Measurements from ENCODE around the gene STING1. TPM values are rescaled to one million over a fixed set of nuclear protein-coding genes. Genes with fewer than 3 reads are reported as not detected.

The STING1 gene
- total and polyA plus RNA-seq, 10 of the 15 experiments (the other 5 are each of a cell fraction or from before 2014, with no cell fraction given), result 10.1 to 56.1 (median 41.0) TPM

- Histone ChIP-seq H3K4me1 (ENCODE audit: control insufficient read depth, insufficient read depth, low read length) (peaks cover 36% of the 10 kb centered on the region), H4K20me1 (ENCODE audit: control insufficient read depth, insufficient read depth) (no peaks in the 10 kb centered on the region), H3K79me2 (ENCODE audit: control insufficient read depth, insufficient read depth, low read length) (no peaks in the 10 kb centered on the region), H2AFZ (ENCODE audit: control insufficient read depth, low read depth, low read length) (no peak overlapping the region), H3K4me3 (no peak overlapping the region), H3K4me2 (ENCODE audit: control insufficient read depth, insufficient read depth) (no peak overlapping the region), H3K36me3 (ENCODE audit: control insufficient read depth in 2 of 2, insufficient read depth in 2 of 2, low read length in 1 of 2) (no peaks in the 10 kb centered on the region), H3K9ac (ENCODE audit: control insufficient read depth, insufficient read depth, low read length) (no peak overlapping the region), H3K9me3 (replicated peaks; ENCODE audit: control insufficient read depth, insufficient read depth, low read length) (no peaks in the 10 kb centered on the region), H3K27me3 (replicated peaks in 1 of 2; ENCODE audit: control insufficient read depth in 2 of 2, insufficient read depth in 2 of 2, low read length in 1 of 2) (no peaks in the 10 kb centered on the region), H3K27ac (ENCODE audit: control insufficient read depth, insufficient read depth) (no peak overlapping the region)
- RAD21 ChIA-PET (ENCODE audit: unreplicated experiment), result no interaction called here
- POLR2A ChIA-PET, result no interaction called here
- no TSS peak for BruUV-seq (replicated peaks)
- 0 out of 2 replicates have a peak, but pooled peaks have one; percentile 8 for TF ChIP-seq RUNX3 (IDR thresholded peaks at IDR 0.05; ENCODE audit: low read length)
- peak; percentile 12; the same call in 1 of the 2 replicates for TF ChIP-seq HDGF (IDR thresholded peaks at IDR 0.05)
- peak; percentile 14 for TF ChIP-seq NR2C2 (IDR thresholded peaks at IDR 0.05; ENCODE audit: borderline replicate concordance, control insufficient read depth, insufficient read length, low read depth)
- TF ChIP-seq POLR2A (IDR thresholded peaks at IDR 0.05; ENCODE audit: low read depth, low read length), result no peak
- in situ Hi-C loops (cut with MboI) (no loop called here), intact Hi-C loops (cut with micrococcal nuclease; ENCODE audit: unreplicated experiment) (no loop called here)
- CTCF ChIA-PET, result no interaction called here
- no peak for DNase-seq (ENCODE audit: low read depth, low spot score)
- ATAC-seq, result no peak
- FAIRE-seq, result no peak
- SMC1A ChIA-PET (ENCODE audit: uncharacterized antibody, unreplicated experiment), result no interaction called here
- 50% methylated on average over 3 of the region's 3 CpGs for WGBS (ENCODE audit: insufficient coverage, insufficient replicate concordance, low lambda C conversion rate, missing lambda C conversion rate)
Observed at GRCh38 chr5:139451878-139452660, 30.5 kb downstream of the STING1 start.

- RAD21 ChIA-PET (ENCODE audit: unreplicated experiment), result no interaction called here
- Histone ChIP-seq H3K4me3 (no peak overlapping the region), H3K27me3 (replicated peaks in 1 of 2; ENCODE audit: control insufficient read depth in 2 of 2, insufficient read depth in 2 of 2, low read length in 1 of 2) (no peaks in the 10 kb centered on the region), H3K79me2 (ENCODE audit: control insufficient read depth, insufficient read depth, low read length) (no peaks in the 10 kb centered on the region), H3K9me3 (replicated peaks; ENCODE audit: control insufficient read depth, insufficient read depth, low read length) (no peaks in the 10 kb centered on the region; the same call in 1 of the 3 replicates), H3K36me3 (ENCODE audit: control insufficient read depth in 2 of 2, insufficient read depth in 2 of 2, low read length in 1 of 2) (no peaks in the 10 kb centered on the region), H4K20me1 (ENCODE audit: control insufficient read depth, insufficient read depth) (no peaks in the 10 kb centered on the region), H3K4me1 (ENCODE audit: control insufficient read depth, insufficient read depth, low read length) (peaks cover 43% of the 10 kb centered on the region), H2AFZ (ENCODE audit: control insufficient read depth, low read depth, low read length) (no peak overlapping the region), H3K9ac (ENCODE audit: control insufficient read depth, insufficient read depth, low read length) (no peak overlapping the region), H3K4me2 (ENCODE audit: control insufficient read depth, insufficient read depth) (no peak overlapping the region), H3K27ac (ENCODE audit: control insufficient read depth, insufficient read depth) (no peak overlapping the region)
- intact Hi-C loops (cut with micrococcal nuclease; ENCODE audit: unreplicated experiment), result no loop called here
- no TSS peak for BruUV-seq (replicated peaks)
- TF ChIP-seq MEF2A (IDR thresholded peaks at IDR 0.05; ENCODE audit: insufficient read depth, low read depth, low read length) (no peak), RUNX3 (IDR thresholded peaks at IDR 0.05; ENCODE audit: low read length) (peak; percentile 19; the same call in 1 of the 2 replicates), HDGF (IDR thresholded peaks at IDR 0.05) (peak; percentile 83; the same call in 1 of the 2 replicates), YY1 (IDR thresholded peaks at IDR 0.05; ENCODE audit: low read depth, low read length) (no peak), ZNF384 (IDR thresholded peaks at IDR 0.05; ENCODE audit: borderline replicate concordance, low read depth, low read length) (no peak), NBN (IDR thresholded peaks at IDR 0.05) (peak; percentile 28; the same call in 1 of the 2 replicates)
- in situ Hi-C loops (cut with MboI), result no loop called here
- CTCF ChIA-PET, result interaction anchor here (1.5 kb wide), 1 partner anchor 63 kb away, joined by 4 read pairs; no protein-coding TSS in a partner anchor
- POLR2A ChIA-PET, result interaction anchor here (4.5 kb wide), 1 partner anchor 13 kb away, joined by 32 read pairs; the partner anchor contains the start of gene DNAJC18
- no peak for DNase-seq (ENCODE audit: low read depth, low spot score)
- SMC1A ChIA-PET (ENCODE audit: uncharacterized antibody, unreplicated experiment), result interaction anchor here (0.7 to 7.7 kb wide), 2 partner anchors 15 to 21 kb away, joined by 3 to 86 read pairs; partner anchors contain the start of gene DNAJC18
- peak; percentile 54 for FAIRE-seq
- WGBS (ENCODE audit: insufficient coverage, insufficient replicate concordance, low lambda C conversion rate, missing lambda C conversion rate), result 29% methylated on average over 2 of the region's 2 CpGs
- no peak for ATAC-seq
Observed at GRCh38 chr5:139451176-139451575, 31.4 kb downstream of the STING1 start.

All from GM12878 (cell line).